GM12878 (cell line): Measurements from ENCODE around the gene RPL18. TPM values are rescaled to one million over a fixed set of nuclear protein-coding genes. Genes with fewer than 3 reads are reported as not detected.

Experiments used
- BHLHE40 ChIP-seq, 2 experiments: fragments of 450-650 bp in 1 of 2; IDR thresholded peaks; 2 replicates each; pipeline ENCODE4 v1.6.1; 2011 to 2017; ENCODE audit warnings: low read depth in 2 of 2, borderline replicate concordance in 1 of 2, improper control_type of control experiment in 1 of 2, low read length in 1 of 2, mild to moderate bottlenecking in 1 of 2
- EZH2 ChIP-seq: IDR thresholded peaks from 2 replicates; pipeline ENCODE4 v1.6.1; 2012; ENCODE audit warnings: low read depth, mild to moderate bottlenecking, control low read depth, inconsistent platforms, low read length, borderline replicate concordance; ENCODE audit not compliant: control insufficient read depth
- IRF4 ChIP-seq: IDR thresholded peaks from 2 replicates; pipeline ENCODE4 v1.6.1; 2011; ENCODE audit warnings: low read depth, low read length
- MEF2B ChIP-seq: fragments of 450-650 bp; IDR thresholded peaks from 2 replicates; pipeline ENCODE4 v1.6.1; 2018; ENCODE audit warnings: mild to moderate bottlenecking, moderate library complexity; ENCODE audit not compliant: partially characterized antibody, poor library complexity, severe bottlenecking
- MTA3 ChIP-seq: IDR thresholded peaks from 2 replicates; pipeline ENCODE4 v1.6.1; 2012; ENCODE audit warnings: low read length, inconsistent platforms, borderline replicate concordance
- MXI1 ChIP-seq: fragments of 150-350 bp; IDR thresholded peaks from 2 replicates; pipeline ENCODE4 v1.6.1; 2011; ENCODE audit warnings: low read depth, mild to moderate bottlenecking, inconsistent platforms, low read length, improper control_type of control experiment
- MYC ChIP-seq: IDR thresholded peaks from 2 replicates; pipeline ENCODE4 v1.6.1; 2011; ENCODE audit warnings: mild to moderate bottlenecking, low read length, moderate library complexity, inconsistent platforms; ENCODE audit not compliant: insufficient read depth, insufficient replicate concordance, insufficient read length, severe bottlenecking
- NFIC ChIP-seq: IDR thresholded peaks from 2 replicates; pipeline ENCODE4 v1.6.1; 2012; ENCODE audit warnings: low read depth, mild to moderate bottlenecking, inconsistent platforms, low read length, moderate library complexity
- NFYB ChIP-seq: IDR thresholded peaks from 2 replicates; pipeline ENCODE4 v1.6.1; 2011; ENCODE audit warnings: low read depth, mild to moderate bottlenecking, low read length, improper control_type of control experiment, moderate library complexity; ENCODE audit not compliant: insufficient read depth
- RAD51 ChIP-seq: fragments of 450-650 bp; IDR thresholded peaks from 2 replicates; pipeline ENCODE4 v1.6.1; 2016; ENCODE audit warnings: moderate library complexity, mild to moderate bottlenecking, inconsistent platforms
- RELA ChIP-seq: fragments of 450-650 bp; IDR thresholded peaks from 2 replicates; pipeline ENCODE4 v1.8.0; 2014; ENCODE audit warnings: borderline replicate concordance; ENCODE audit not compliant: partially characterized antibody
- SIN3A ChIP-seq: IDR thresholded peaks from 2 replicates; pipeline ENCODE4 v1.6.1; 2012; ENCODE audit warnings: low read depth, low read length, improper control_type of control experiment
- SP1 ChIP-seq: IDR thresholded peaks from one replicate; pipeline ENCODE4 v1.6.1; 2011; ENCODE audit warnings: low read depth, low read length
- SRF ChIP-seq, 2 experiments: IDR thresholded peaks; 2 replicates each; pipeline ENCODE4 v1.6.1; 2011; ENCODE audit warnings: low read depth in 2 of 2, low read length in 2 of 2, mild to moderate bottlenecking in 1 of 2, moderate library complexity in 1 of 2
- TBL1XR1 ChIP-seq: IDR thresholded peaks from 2 replicates; pipeline ENCODE4 v1.6.1; 2012; ENCODE audit warnings: low read depth, low read length, improper control_type of control experiment
- ZNF207 ChIP-seq: fragments of 450-650 bp; IDR thresholded peaks from 2 replicates; pipeline ENCODE4 v1.6.1; 2014; ENCODE audit warnings: antibody characterized with exemption, mild to moderate bottlenecking, borderline replicate concordance
- polyA plus RNA-seq, 11 experiments: library from polyadenylated mRNA; depleted of rRNA in 4 of 11; unstranded in 6 of 11; stranded (reverse) in 5 of 11; fragments of >200 nt; fragmentation: Nextera tagmentation in 4 of 11; fragmentation: Illumina TruSeq in 1 of 11; extraction: Ambion mirVana in 4 of 11; extraction: Trizol in 1 of 11; gene quantifications; 1 replicate in 1 of 11; 2 replicates in 10 of 11; pipeline versions ENCODE4 v1.2.1 to v1.2.3, GENCODE V29; 2011 to 2016; ENCODE audit warnings: inconsistent platforms in 2 of 11, missing spikeins in 2 of 11, low read depth in 1 of 11
- total RNA-seq, 4 experiments: library from RNA; depleted of rRNA in 3 of 4; stranded (reverse); fragments of >200 nt in 3 of 4; fragmentation: Illumina TruSeq in 1 of 4; extraction: Trizol in 1 of 4; gene quantifications; 2 replicates each; pipeline versions ENCODE4 v1.2.1 to v1.2.3, GENCODE V29; 2013 to 2021
- TF ChIP-seq, protein P1 (sequence below): fragments of 450-650 bp; IDR thresholded peaks from 2 replicates; pipeline ENCODE4 v1.6.1; 2017; ENCODE audit warnings: borderline replicate concordance
- TF ChIP-seq, protein P2 (sequence below): IDR thresholded peaks from 2 replicates; pipeline ENCODE4 v1.6.1; 2012; ENCODE audit warnings: low read depth, low read length, improper control_type of control experiment
- TF ChIP-seq, protein P3 (sequence below): fragments of 450-650 bp; conservative IDR thresholded peaks from 2 replicates; pipeline ENCODE4 v1.6.1; 2017; ENCODE audit warnings: mild to moderate bottlenecking, moderate library complexity
- TF ChIP-seq, protein P4 (sequence below): fragments of 450-650 bp; IDR thresholded peaks from 2 replicates; pipeline ENCODE4 v1.6.1; 2017; ENCODE audit warnings: mild to moderate bottlenecking, low read depth, inconsistent platforms; ENCODE audit not compliant: poor library complexity, severe bottlenecking
- TF ChIP-seq, protein P5 (sequence below): fragments of 450-650 bp; IDR thresholded peaks from 2 replicates; pipeline ENCODE4 v1.6.1; 2014; ENCODE audit warnings: mild to moderate bottlenecking

The RPL18 gene
- total and polyA plus RNA-seq, 10 of the 15 experiments (the other 5 are each of a cell fraction or from before 2014, with no cell fraction given): 393 to 4,267 (median 2,019) TPM

DNA sequence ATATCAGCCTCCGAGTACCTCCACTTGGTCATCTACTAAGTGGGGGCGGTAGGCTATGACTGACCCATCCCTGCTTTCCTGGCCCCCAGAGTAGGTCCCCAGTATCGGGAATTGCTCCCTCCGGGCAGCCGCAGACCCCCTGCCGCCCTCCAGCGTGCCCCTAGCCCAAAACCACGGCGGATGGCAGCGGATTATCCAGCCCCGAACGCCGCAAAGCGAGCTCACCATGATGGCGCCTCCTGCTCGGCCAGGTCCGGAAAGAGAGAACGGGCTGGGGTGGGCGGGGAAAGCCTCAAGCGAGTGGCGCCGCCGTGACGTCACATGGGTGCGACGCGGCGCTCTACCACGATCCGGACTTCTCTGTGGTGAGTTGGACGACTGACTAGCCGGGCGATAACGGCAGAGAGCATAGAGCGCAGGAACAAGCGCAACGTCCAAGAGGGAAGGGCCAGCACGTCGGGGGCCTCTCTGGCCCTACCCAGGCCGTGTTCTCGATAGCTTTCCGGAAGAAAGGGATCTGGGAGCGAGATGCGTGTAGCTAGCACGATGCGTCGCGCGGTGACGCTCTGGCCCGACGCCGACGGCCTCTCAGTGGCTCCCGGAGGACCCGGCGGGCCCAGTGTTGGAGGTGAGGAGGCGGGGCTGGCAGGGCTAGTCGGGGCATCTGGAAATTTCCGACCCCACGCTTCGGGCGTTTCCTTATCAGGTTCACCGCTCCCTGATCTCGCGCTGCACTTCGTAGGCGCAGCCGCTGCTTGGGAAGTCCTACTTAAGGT, at the start of gene RPL18, which contains the start of gene SPHK2 (continued):
- TF ChIP-seq MTA3 (no peak), RELA (peak; percentile 73), NFIC (no peak), SRF (IDR thresholded peaks at IDR 0.05; ENCODE audit: low read depth in 2 of 2, low read length in 2 of 2) (peak; percentile 33 to 94; a peak in 3 of 4 replicates), BHLHE40 (IDR thresholded peaks at IDR 0.05; ENCODE audit: borderline replicate concordance in 1 of 2, low read depth in 2 of 2, low read length in 1 of 2) (peak; percentile 6 to 79; a peak in 3 of 4 replicates), MXI1 (peak; percentile 92), ZNF207 (no peak; the same call in 1 of the 2 replicates), MYC (peak; percentile 81), NFYB (peak; percentile 51; the same call in 1 of the 2 replicates), MEF2B (no peak), IRF4 (peak; percentile 79), TBL1XR1 (peak; percentile 15), EZH2 (no peak), SIN3A (peak; percentile 92), RAD51 (no peak), SP1 (peak; percentile 76)
- TF ChIP-seq, protein P1, sequence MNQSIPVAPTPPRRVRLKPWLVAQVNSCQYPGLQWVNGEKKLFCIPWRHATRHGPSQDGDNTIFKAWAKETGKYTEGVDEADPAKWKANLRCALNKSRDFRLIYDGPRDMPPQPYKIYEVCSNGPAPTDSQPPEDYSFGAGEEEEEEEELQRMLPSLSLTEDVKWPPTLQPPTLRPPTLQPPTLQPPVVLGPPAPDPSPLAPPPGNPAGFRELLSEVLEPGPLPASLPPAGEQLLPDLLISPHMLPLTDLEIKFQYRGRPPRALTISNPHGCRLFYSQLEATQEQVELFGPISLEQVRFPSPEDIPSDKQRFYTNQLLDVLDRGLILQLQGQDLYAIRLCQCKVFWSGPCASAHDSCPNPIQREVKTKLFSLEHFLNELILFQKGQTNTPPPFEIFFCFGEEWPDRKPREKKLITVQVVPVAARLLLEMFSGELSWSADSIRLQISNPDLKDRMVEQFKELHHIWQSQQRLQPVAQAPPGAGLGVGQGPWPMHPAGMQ: no peak
- TF ChIP-seq, protein P2, sequence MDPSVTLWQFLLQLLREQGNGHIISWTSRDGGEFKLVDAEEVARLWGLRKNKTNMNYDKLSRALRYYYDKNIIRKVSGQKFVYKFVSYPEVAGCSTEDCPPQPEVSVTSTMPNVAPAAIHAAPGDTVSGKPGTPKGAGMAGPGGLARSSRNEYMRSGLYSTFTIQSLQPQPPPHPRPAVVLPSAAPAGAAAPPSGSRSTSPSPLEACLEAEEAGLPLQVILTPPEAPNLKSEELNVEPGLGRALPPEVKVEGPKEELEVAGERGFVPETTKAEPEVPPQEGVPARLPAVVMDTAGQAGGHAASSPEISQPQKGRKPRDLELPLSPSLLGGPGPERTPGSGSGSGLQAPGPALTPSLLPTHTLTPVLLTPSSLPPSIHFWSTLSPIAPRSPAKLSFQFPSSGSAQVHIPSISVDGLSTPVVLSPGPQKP: peak; percentile 89
- TF ChIP-seq, protein P3, sequence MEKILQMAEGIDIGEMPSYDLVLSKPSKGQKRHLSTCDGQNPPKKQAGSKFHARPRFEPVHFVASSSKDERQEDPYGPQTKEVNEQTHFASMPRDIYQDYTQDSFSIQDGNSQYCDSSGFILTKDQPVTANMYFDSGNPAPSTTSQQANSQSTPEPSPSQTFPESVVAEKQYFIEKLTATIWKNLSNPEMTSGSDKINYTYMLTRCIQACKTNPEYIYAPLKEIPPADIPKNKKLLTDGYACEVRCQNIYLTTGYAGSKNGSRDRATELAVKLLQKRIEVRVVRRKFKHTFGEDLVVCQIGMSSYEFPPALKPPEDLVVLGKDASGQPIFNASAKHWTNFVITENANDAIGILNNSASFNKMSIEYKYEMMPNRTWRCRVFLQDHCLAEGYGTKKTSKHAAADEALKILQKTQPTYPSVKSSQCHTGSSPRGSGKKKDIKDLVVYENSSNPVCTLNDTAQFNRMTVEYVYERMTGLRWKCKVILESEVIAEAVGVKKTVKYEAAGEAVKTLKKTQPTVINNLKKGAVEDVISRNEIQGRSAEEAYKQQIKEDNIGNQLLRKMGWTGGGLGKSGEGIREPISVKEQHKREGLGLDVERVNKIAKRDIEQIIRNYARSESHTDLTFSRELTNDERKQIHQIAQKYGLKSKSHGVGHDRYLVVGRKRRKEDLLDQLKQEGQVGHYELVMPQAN: peak; percentile 80
- TF ChIP-seq, protein P4, sequence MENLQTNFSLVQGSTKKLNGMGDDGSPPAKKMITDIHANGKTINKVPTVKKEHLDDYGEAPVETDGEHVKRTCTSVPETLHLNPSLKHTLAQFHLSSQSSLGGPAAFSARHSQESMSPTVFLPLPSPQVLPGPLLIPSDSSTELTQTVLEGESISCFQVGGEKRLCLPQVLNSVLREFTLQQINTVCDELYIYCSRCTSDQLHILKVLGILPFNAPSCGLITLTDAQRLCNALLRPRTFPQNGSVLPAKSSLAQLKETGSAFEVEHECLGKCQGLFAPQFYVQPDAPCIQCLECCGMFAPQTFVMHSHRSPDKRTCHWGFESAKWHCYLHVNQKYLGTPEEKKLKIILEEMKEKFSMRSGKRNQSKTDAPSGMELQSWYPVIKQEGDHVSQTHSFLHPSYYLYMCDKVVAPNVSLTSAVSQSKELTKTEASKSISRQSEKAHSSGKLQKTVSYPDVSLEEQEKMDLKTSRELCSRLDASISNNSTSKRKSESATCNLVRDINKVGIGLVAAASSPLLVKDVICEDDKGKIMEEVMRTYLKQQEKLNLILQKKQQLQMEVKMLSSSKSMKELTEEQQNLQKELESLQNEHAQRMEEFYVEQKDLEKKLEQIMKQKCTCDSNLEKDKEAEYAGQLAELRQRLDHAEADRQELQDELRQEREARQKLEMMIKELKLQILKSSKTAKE: no peak
- TF ChIP-seq, protein P5, sequence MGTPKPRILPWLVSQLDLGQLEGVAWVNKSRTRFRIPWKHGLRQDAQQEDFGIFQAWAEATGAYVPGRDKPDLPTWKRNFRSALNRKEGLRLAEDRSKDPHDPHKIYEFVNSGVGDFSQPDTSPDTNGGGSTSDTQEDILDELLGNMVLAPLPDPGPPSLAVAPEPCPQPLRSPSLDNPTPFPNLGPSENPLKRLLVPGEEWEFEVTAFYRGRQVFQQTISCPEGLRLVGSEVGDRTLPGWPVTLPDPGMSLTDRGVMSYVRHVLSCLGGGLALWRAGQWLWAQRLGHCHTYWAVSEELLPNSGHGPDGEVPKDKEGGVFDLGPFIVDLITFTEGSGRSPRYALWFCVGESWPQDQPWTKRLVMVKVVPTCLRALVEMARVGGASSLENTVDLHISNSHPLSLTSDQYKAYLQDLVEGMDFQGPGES: 0 out of 2 replicates have a peak, but pooled peaks have one; percentile 6
